ENCODE data around the gene CDH18. TPM values are rescaled to one million over a fixed set of nuclear protein-coding genes. Genes with fewer than 3 reads are reported as not detected.

The CDH18 gene
- total RNA-seq (2016; rRNA removed; fragmentation: Illumina TruSeq; extraction: Trizol) (not detected in 2 replicates), polyA plus RNA-seq (2011; rRNA removed) (not detected in 2 replicates), polyA minus RNA-seq (2011; rRNA and poly(A)+ RNA removed; ENCODE audit: low replicate concordance) (not detected in 2 replicates), Bru-seq, nascent RNA (percentile 0 among the genes with signal in this experiment), BruChase-seq, experiment 1, labeled RNA remaining after a 6-hour chase (percentile 1 among the genes with signal in this experiment), BruChase-seq, experiment 2, labeled RNA remaining after a 2-hour chase (percentile 0 among the genes with signal in this experiment)
- not detected in 2 replicates for total RNA-seq (2016; cell fraction: cytosol; rRNA removed; fragmentation: Illumina TruSeq; extraction: Trizol; ENCODE audit: low read depth)
- total RNA-seq (2016; cell fraction: insoluble cytoplasmic fraction; rRNA removed; fragmentation: Illumina TruSeq; extraction: Trizol) = not detected in 2 replicates
- total RNA-seq (2016; cell fraction: membrane; rRNA removed; fragmentation: Illumina TruSeq; extraction: Trizol) = not detected in 2 replicates
- not detected in 2 replicates for total RNA-seq (2016; cell fraction: nucleus; rRNA removed; fragmentation: Illumina TruSeq; extraction: Trizol)
- polyA plus RNA-seq (2011; cell fraction: cytosol; rRNA removed) = not detected in 2 replicates
- not detected in 2 replicates for polyA plus RNA-seq (2011; cell fraction: nucleus; rRNA removed)
- not detected in 2 replicates for polyA plus RNA-seq (2012)
- not detected in 2 replicates for polyA plus RNA-seq (2016; cell fraction: cytosol; fragmentation: Illumina TruSeq; extraction: Trizol; ENCODE audit: low read depth)
- polyA plus RNA-seq (2016; cell fraction: insoluble cytoplasmic fraction; fragmentation: Illumina TruSeq; extraction: Trizol; ENCODE audit: low read depth) = not detected in 2 replicates
- not detected in 2 replicates for polyA plus RNA-seq (2016; cell fraction: membrane; fragmentation: Illumina TruSeq; extraction: Trizol; ENCODE audit: low read depth)
- not detected in 2 replicates for polyA plus RNA-seq (2016; cell fraction: nucleus; fragmentation: Illumina TruSeq; extraction: Trizol; ENCODE audit: insufficient read depth, low read depth)
- polyA minus RNA-seq (2011; cell fraction: cytosol; rRNA and poly(A)+ RNA removed) = not detected in 2 replicates
- polyA minus RNA-seq (2011; cell fraction: nucleus; rRNA and poly(A)+ RNA removed) = not detected in 2 replicates
- long read RNA-seq, experiment 1 = 0 reads
- long read RNA-seq, experiment 2 = 0 reads

DNA sequence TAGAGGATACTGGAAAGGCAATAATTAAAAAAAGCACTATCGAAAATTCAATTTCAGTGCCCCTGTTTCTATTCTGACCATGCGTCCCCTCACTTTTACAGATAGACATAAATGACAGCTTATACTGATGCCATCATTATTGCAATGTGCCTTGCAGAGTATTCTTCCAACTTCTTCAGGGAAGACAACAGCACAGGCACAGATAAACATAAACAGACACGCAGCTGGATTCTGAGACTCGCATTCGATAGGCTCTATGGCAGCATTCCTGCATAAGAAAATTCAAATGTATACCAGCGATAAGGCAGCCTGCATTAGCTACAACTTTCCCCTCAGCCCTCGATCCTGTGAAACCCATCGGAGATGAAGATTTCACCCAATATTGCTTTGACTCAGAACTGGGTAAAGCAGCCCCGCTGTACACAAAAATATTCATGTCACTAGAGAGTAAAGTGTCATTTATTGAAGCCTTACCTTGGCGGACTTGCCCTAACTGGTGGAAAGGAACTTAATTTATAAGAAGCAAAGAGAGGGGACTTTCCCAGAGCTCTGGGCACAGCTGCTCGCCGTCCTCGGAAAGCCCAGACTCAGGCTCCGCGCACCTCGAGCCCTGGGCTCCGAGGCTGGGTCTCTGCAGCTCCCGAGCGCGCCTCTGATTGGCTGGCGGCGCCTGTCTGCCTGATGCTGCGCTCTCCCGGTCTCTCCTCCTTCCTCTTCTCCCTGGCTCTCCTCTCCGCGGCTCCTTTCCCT is at the start of gene CDH18:
CDH18 (minus strand) TSS at position 589 of the 750 bp plus-strand sequence. CDS start 149,214 bp downstream, outside the sequence.
- in situ Hi-C loops (cut with HindIII; ENCODE audit: extremely low pct_ligation_motif_present, low pct_unique_long_range_greater_than_20kb) = no loop called here
- H4K20me1 ChIP-seq (ENCODE audit: insufficient read depth, low read length) = no peaks in the 10 kb centered on the region
- ATAC-seq (peak; percentile 73), DNase-seq (ENCODE audit: low spot score) (no peak), FAIRE-seq (no peak)
- H3K4me2 ChIP-seq (ENCODE audit: low read depth, low read length) = no peak within 1 kb of the TSS
- intact Hi-C loops (cut with micrococcal nuclease; ENCODE audit: unreplicated experiment) = no loop called here
- POLR2A ChIA-PET = no interaction called here
- H3K36me3 ChIP-seq (replicated peaks in 1 of 2; ENCODE audit: control insufficient read depth in 1 of 2, insufficient read depth in 2 of 2, low read length in 2 of 2) = no peaks in the 10 kb centered on the region
- H3K9ac ChIP-seq (ENCODE audit: insufficient read depth, low read depth, low read length) = no peak within 1 kb of the TSS
- no peaks in the 10 kb centered on the region for H3K79me2 ChIP-seq (ENCODE audit: insufficient read depth, low read length)
- no TSS peak for BruUV-seq (replicated peaks)
- TF ChIP-seq POLR2A (IDR thresholded peaks at IDR 0.05; ENCODE audit: insufficient read depth in 1 of 2, low read depth in 2 of 2, low read length in 2 of 2) = no peak
- no peak for TF ChIP-seq MEF2D (CRISPR knock-in tag; IDR thresholded peaks at IDR 0.05)
- no peak for TF ChIP-seq MTA1 (CRISPR knock-in tag; IDR thresholded peaks at IDR 0.05; ENCODE audit: borderline replicate concordance)
- no peak for TF ChIP-seq ZNF296 (CRISPR knock-in tag; conservative IDR thresholded peaks at IDR 0.05)
- no peak for TF ChIP-seq ARID5B (CRISPR knock-in tag; IDR thresholded peaks at IDR 0.05)
- TF ChIP-seq ZNF570 (CRISPR knock-in tag; IDR thresholded peaks at IDR 0.05; ENCODE audit: borderline replicate concordance) = no peak
- TF ChIP-seq U2AF2 (IDR thresholded peaks at IDR 0.05; ENCODE audit: low read depth, low read length) = no peak
- no peak within 1 kb of the TSS for H2AFZ ChIP-seq (ENCODE audit: low read length)
- CTCF ChIA-PET (ENCODE audit: low intra/inter-chr PET ratio, low total read pairs) = no interaction called here
- H3K9me3 ChIP-seq (ENCODE audit: low read length) = no peaks in the 10 kb centered on the region
- no peak within 1 kb of the TSS for H3K27ac ChIP-seq (ENCODE audit: extremely low read length, insufficient read depth, low read length)
- 19% methylated on average over 14 of the region's 26 CpGs for WGBS (ENCODE audit: low lambda C conversion rate)
- peaks cover 0 to 1% of the 10 kb centered on the region in 2 experiments; a peak in 1 of 5 replicates for H3K27me3 ChIP-seq (ENCODE audit: control insufficient read depth in 1 of 2, insufficient read depth in 2 of 2, low read length in 2 of 2)
- H3K4me1 ChIP-seq (ENCODE audit: insufficient read depth, low read length) = no peaks in the 10 kb centered on the region
- H3K4me3 ChIP-seq (replicated peaks in 1 of 3; ENCODE audit: insufficient read depth in 1 of 3, low read depth in 2 of 3, low read length in 3 of 3) = no peak within 1 kb of the TSS
